Peyer's patch (tissue), 4 donors: ENCODE data around the gene OR2D3.

Experiments used
- POLR2A ChIP-seq, 2 donors: fragments of 450-650 bp; IDR thresholded peaks; one replicate each; pipeline ENCODE4 v1.5.1; 2017; ENCODE audit warnings: antibody characterized with exemption in 2 of 2, mild to moderate bottlenecking in 2 of 2, moderate library complexity in 2 of 2
- TF ChIP-seq, protein P1 (sequence below), 6 experiments: fragments of 450-650 bp in 4 of 6; fragments of 200-600 bp in 2 of 6; sonication (generic) in 1 of 6; IDR thresholded peaks; one replicate each; pipeline ENCODE4 v1.5.1; 2017 to 2019; ENCODE audit warnings: antibody characterized with exemption in 6 of 6, mild to moderate bottlenecking in 3 of 6, moderate library complexity in 1 of 6

DNA sequence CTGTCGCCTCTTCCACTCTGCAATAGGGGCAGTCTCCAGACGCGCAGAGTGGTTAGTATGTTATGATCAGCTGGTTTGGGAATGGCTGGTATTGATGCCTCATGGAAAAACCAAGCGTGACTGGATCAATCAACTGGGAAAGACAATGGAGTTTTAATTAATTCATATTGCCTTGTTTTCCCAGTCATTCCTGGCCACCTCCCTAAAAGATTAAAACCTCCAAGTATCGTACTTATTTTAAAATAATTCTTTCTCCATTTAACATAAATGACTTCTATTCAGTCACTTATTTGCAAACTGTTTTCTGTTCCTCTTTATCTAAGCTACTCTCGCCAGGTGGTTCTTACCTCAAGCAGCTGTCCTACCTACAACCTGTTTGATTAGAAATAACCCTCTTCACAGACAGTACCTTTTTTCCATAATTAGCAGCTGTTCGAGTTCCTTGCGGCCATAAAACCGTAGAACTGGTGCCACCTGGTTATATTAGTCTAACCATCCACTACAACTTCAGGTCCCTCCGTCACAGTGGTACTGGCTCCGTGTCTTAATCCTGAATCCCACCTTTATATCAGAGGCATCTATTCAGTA, 6.3 kb downstream of the OR2D3 start:
- TF ChIP-seq, protein P1, sequence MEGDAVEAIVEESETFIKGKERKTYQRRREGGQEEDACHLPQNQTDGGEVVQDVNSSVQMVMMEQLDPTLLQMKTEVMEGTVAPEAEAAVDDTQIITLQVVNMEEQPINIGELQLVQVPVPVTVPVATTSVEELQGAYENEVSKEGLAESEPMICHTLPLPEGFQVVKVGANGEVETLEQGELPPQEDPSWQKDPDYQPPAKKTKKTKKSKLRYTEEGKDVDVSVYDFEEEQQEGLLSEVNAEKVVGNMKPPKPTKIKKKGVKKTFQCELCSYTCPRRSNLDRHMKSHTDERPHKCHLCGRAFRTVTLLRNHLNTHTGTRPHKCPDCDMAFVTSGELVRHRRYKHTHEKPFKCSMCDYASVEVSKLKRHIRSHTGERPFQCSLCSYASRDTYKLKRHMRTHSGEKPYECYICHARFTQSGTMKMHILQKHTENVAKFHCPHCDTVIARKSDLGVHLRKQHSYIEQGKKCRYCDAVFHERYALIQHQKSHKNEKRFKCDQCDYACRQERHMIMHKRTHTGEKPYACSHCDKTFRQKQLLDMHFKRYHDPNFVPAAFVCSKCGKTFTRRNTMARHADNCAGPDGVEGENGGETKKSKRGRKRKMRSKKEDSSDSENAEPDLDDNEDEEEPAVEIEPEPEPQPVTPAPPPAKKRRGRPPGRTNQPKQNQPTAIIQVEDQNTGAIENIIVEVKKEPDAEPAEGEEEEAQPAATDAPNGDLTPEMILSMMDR (IDR thresholded peaks at IDR 0.05), result no peak
- TF ChIP-seq POLR2A (IDR thresholded peaks at IDR 0.05), result no peak
